Activated T-helper 2 cell treated with anti-CD3 and anti-CD28 coated beads, Interferon-gamma antibody, Interleukin-2, Interleukin-4, amounts not matched to agents 10 μg/mL and 5 μg/mL and 100 μg/mL, durations not matched to agents 14 hours and 24 hours and 36 hours (primary cell): ENCODE results near the gene POLH. TPM values are rescaled to one million over a fixed set of nuclear protein-coding genes. Genes with fewer than 3 reads are reported as not detected.
"Not testable (repeated sequence)": the region's sequence is repeated elsewhere in the genome, so short reads cannot be mapped to it uniquely, and the experiment has no call there.

Experiments
- DNase-seq: peaks from one replicate; pipeline ENCODE4 v3.0.0; 2021; ENCODE audit warnings: low spot score
- H3K27ac Mint-ChIP-seq: one replicate; pipeline ENCODE4 v1.8.0; 2021; ENCODE audit warnings: mixed read lengths
- H3K27me3 Mint-ChIP-seq: one replicate; pipeline ENCODE4 v1.8.0; 2021; ENCODE audit warnings: low read depth, mixed read lengths
- H3K36me3 Mint-ChIP-seq: one replicate; pipeline ENCODE4 v1.8.0; 2021; ENCODE audit warnings: low read depth, mixed read lengths
- H3K4me1 Mint-ChIP-seq: one replicate; pipeline ENCODE4 v1.8.0; 2021; ENCODE audit warnings: low read depth, mixed read lengths
- H3K4me3 Mint-ChIP-seq: one replicate; pipeline ENCODE4 v1.8.0; 2021; ENCODE audit warnings: low read depth, mild to moderate bottlenecking, moderate library complexity, mixed read lengths
- H3K9me3 Mint-ChIP-seq: one replicate; pipeline ENCODE4 v1.8.0; 2021; ENCODE audit warnings: mixed read lengths
- intact Hi-C: fragments of 100-400 bp; cut with micrococcal nuclease; formaldehyde crosslinking; loops from one replicate; pipeline ENCODE4 v1.15.1; 2023
- total RNA-seq: library from RNA; stranded (reverse); gene quantifications from 2 replicates; pipeline ENCODE4 v1.2.3, GENCODE V29; 2022

The POLH gene
- total RNA-seq, 1 donor from 2014 or later = 35.7 TPM

DNA sequence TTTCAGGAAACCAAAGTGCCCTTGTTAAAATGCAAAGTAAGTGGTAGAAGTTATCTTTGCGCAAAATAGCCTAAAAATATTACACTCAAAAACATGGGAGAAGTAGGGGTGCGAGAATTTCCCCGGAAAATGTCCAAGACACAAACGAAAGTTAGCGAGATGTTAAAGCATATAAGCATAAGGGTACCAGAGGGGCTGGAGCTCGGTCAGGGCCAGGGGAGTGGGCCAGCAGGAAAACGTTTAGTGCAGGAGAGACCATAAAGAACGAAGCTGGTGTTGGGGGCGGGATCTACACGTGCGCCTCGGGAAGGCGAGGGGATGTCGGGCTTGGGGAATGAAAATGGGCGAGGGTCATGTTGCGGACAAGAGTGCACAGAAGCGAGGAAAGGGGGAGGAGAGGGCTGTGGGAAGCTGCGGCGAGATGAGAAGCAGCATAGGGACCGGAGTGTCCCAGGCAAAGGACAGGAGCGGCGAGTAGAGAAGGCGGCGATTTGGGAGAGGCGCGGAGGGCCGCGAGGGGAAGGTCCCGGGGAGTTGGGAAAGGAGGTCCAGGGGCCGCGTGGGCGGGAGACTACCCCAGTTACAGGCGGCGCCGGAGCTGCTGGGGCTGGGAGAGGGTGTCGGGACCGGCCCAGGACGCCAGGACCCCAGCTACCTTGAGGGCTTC, 747 bp upstream of the POLH start:
- Mint-ChIP-seq H3K27me3 (no peaks in the 10 kb centered on the region), H3K9me3 (no peaks in the 10 kb centered on the region), H3K36me3 (peaks cover 57% of the 10 kb centered on the region), H3K4me1 (peaks cover 49% of the 10 kb centered on the region), H3K27ac (peak overlapping the region; percentile 91), H3K4me3 (peak overlapping the region; percentile 91)
- DNase-seq = no peak
- intact Hi-C loops = no loop called here

- H3K27ac Mint-ChIP-seq = peak overlapping the region; percentile 58
These were observed 2.8 kb downstream of the POLH start for GRCh38 chr6:43578748-43579147.

GRCh38 chr6:43579171-43579570, 3.2 kb downstream of the POLH start:
- no peak for DNase-seq
- peaks cover 52% of the 10 kb centered on the region for H3K36me3 Mint-ChIP-seq
- H3K27me3 Mint-ChIP-seq = no peaks in the 10 kb centered on the region
- no peaks in the 10 kb centered on the region for H3K9me3 Mint-ChIP-seq
- intact Hi-C loops = no loop called here
- H3K4me3 Mint-ChIP-seq = peak overlapping the region; percentile 67
- H3K4me1 Mint-ChIP-seq = peaks cover 38% of the 10 kb centered on the region
- peak overlapping the region; percentile 58 for H3K27ac Mint-ChIP-seq

More at GRCh38 chr6:43578748-43579147, 2.8 kb downstream of the POLH start:
- Mint-ChIP-seq H3K4me3 (peak overlapping the region; percentile 67), H3K4me1 (peaks cover 34% of the 10 kb centered on the region), H3K36me3 (peaks cover 48% of the 10 kb centered on the region), H3K27me3 (no peaks in the 10 kb centered on the region), H3K9me3 (no peaks in the 10 kb centered on the region)
- intact Hi-C loops = no loop called here
- DNase-seq = no peak

GRCh38 chr6:43582911-43583310, 6.9 kb downstream of the POLH start:
- H3K27ac Mint-ChIP-seq = no peak overlapping the region
- H3K27me3 Mint-ChIP-seq = no peaks in the 10 kb centered on the region
- peaks cover 74% of the 10 kb centered on the region for H3K36me3 Mint-ChIP-seq
- peaks cover 44% of the 10 kb centered on the region for H3K4me1 Mint-ChIP-seq
- no peak overlapping the region for H3K4me3 Mint-ChIP-seq
- DNase-seq = no peak
- no peaks in the 10 kb centered on the region for H3K9me3 Mint-ChIP-seq
- intact Hi-C loops = no loop called here

DNA sequence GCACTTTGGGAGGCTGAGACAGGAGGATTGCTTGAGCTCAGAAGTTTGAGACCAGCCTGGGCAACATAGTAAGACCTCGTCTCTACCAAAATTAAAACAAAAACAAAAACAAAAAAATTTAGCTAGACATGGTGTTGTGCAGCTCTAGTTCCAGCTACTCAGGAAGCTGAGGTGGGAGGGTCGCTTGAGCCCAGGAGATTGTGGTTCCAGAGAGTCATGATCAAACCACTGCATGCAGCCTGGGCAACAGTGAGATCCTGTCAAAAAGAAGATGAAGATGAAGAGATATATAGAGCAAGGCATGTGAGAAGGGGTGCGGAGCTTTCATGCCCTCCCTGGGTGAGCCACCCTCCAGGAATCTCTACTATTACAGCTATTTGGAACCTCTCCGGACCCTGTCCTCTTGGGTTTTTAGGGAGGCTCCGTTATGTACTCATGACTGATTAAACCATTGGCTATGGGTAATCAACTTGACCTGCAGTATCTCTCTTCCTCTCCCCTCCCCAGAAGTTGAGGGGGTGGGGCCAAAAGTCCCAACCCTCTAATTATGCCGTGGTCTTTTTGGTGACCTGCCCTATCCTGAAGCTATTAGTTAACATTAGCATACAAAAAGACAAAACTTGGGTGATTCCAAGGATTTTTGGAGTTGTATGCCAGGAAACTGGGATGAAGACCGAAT, 9.0 kb downstream of the POLH start:
- no peaks in the 10 kb centered on the region for H3K27me3 Mint-ChIP-seq
- peak; percentile 58 for DNase-seq
- H3K36me3 Mint-ChIP-seq = peaks cover 73% of the 10 kb centered on the region
- peak overlapping the region; percentile 28 for H3K4me3 Mint-ChIP-seq
- H3K4me1 Mint-ChIP-seq = peaks cover 30% of the 10 kb centered on the region
- no peaks in the 10 kb centered on the region for H3K9me3 Mint-ChIP-seq
- H3K27ac Mint-ChIP-seq = peak overlapping the region; percentile 71
- intact Hi-C loops = no loop called here

DNA sequence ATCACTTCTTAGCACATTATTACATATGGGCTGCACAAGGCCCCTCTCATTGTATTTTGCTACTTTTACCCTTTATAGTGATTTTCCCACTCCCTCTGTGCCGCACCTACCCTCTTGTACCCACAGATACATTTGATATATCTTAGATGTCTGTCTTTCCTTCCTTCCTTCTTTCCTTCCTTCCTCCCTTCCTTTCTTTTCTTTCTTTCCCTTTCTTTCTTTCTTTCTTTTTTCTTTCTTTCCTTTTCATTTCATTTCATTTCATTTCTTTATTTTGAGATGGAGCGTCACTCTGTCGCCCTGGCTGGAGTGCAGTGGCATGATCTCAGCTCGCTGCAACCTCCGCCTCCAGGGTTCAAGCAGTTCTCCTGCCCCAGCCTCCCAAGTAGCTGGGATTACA, 12.2 kb downstream of the POLH start:
- no peak for DNase-seq
- peaks cover 26% of the 10 kb centered on the region for H3K4me1 Mint-ChIP-seq
- no peak overlapping the region for H3K4me3 Mint-ChIP-seq
- peaks cover 77% of the 10 kb centered on the region for H3K36me3 Mint-ChIP-seq
- intact Hi-C loops = no loop called here
- H3K27ac Mint-ChIP-seq = no peak overlapping the region
- no peaks in the 10 kb centered on the region for H3K9me3 Mint-ChIP-seq
- no peaks in the 10 kb centered on the region for H3K27me3 Mint-ChIP-seq

DNA sequence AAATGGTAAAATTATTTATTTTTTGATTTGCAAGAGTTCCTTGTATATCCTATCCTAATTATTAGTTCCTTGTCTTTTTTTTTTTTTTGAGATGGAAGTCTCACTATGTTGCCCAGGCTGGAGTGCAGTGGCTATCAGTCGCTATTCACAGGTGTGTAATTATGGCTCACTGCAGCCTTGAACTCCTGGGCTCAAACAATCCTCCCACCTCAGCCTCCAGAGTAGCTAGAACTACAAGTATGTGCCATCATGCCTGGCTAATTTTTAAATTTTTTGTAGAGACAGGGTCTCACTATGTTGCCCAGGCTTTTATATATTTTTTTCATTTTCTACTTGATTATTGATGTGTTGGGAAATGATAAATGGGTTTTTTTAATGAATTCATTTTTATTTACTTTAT, 13.6 kb downstream of the POLH start:
- H3K9me3 Mint-ChIP-seq, H3K27ac Mint-ChIP-seq, H3K4me3 Mint-ChIP-seq, H3K27me3 Mint-ChIP-seq, intact Hi-C loops, DNase-seq: not testable (repeated sequence)
- peaks cover 13% of the 10 kb centered on the region for H3K4me1 Mint-ChIP-seq
- peaks cover 66% of the 10 kb centered on the region for H3K36me3 Mint-ChIP-seq

- no peaks in the 10 kb centered on the region for H3K27me3 Mint-ChIP-seq
- no peak overlapping the region for H3K27ac Mint-ChIP-seq
- no peak for DNase-seq
- H3K9me3 Mint-ChIP-seq = no peaks in the 10 kb centered on the region
- H3K36me3 Mint-ChIP-seq = peaks cover 47% of the 10 kb centered on the region
- H3K4me1 Mint-ChIP-seq = peaks cover 2% of the 10 kb centered on the region
- no peak overlapping the region for H3K4me3 Mint-ChIP-seq
- intact Hi-C loops = no loop called here
These were observed 18.0 kb downstream of the POLH start for GRCh38 chr6:43593938-43594337.

DNA sequence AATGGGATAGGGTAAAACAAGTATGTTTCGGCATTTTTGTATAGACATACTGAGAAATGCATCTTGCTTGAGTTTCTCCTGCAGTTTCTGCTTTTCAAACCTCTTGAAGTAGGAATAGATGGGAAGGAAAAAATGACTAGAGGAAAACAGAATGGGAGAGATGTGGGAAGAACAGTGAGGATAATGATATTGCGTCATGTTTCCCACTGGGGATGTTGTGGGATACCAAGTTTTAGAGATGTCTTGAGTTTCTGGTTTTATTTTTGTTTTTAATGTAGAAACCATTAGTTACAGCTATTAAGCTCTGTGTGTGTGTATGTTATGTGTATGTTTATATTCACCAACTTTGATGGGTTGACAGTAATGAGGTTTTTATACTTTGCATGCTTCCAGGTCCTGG, 24.6 kb downstream of the POLH start:
- no peak for DNase-seq
- Mint-ChIP-seq H3K4me1 (no peaks in the 10 kb centered on the region), H3K4me3 (no peak overlapping the region), H3K27me3 (no peaks in the 10 kb centered on the region), H3K36me3 (peaks cover 69% of the 10 kb centered on the region), H3K9me3 (no peaks in the 10 kb centered on the region), H3K27ac (no peak overlapping the region)
- intact Hi-C loops = no loop called here

- Mint-ChIP-seq H3K27ac (no peak overlapping the region), H3K4me1 (peaks cover 2% of the 10 kb centered on the region), H3K27me3 (no peaks in the 10 kb centered on the region), H3K36me3 (peaks cover 73% of the 10 kb centered on the region), H3K4me3 (no peak overlapping the region), H3K9me3 (no peaks in the 10 kb centered on the region)
- no peak for DNase-seq
- intact Hi-C loops = no loop called here
These were observed 28.2 kb downstream of the POLH start for GRCh38 chr6:43604174-43604573.

DNA sequence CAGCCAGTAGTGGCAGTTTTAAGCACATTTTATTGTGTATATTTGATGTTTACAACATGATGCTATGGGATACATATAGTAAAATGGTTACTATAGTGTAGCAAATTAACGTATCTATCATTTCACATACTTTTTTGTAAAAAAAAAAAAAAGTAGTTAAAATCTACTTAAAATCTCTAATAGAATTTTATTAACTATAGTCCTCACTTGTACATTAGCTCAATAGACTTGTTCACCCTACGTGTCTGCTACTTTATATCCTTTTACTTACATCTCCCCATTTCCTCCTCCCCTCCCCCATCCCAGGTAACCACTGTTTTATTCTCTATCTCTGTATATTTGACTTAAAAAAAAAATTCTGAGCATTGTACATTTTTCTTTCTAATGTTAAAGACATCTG, 30.0 kb downstream of the POLH start:
- Mint-ChIP-seq H3K4me1 (peaks cover 4% of the 10 kb centered on the region), H3K27me3 (no peaks in the 10 kb centered on the region), H3K9me3 (no peaks in the 10 kb centered on the region)

DNA sequence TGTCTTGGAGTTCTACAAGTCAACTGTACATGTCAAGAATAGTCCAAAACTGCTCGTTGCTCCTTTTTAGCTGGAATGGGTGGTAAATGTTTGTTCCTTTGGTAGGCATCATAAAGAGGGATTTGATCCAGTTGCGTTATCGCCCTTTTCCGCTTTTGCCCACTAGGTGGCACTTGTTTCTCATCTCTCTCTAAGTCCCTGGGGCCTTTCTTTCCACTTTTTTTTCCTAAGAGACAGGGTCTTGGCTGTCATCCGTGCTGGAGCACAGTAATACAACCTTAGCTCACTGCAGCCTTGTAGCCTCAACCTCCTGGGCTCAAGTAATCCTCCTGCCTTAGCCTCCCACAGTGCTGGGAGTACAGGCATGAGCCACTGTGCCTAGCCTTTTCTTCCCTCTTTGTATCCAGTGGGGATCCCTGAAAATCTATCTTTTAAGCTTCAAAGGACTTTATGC, 32.4 kb downstream of the POLH start:
- Mint-ChIP-seq H3K27me3 (no peaks in the 10 kb centered on the region), H3K36me3 (peaks cover 58% of the 10 kb centered on the region), H3K4me3 (no peak overlapping the region), H3K27ac (no peak overlapping the region), H3K4me1 (peaks cover 4% of the 10 kb centered on the region), H3K9me3 (no peaks in the 10 kb centered on the region)
- no peak for DNase-seq
- intact Hi-C loops = loop anchor here (1.0 kb wide), 1 partner anchor 471 kb away; no protein-coding TSS in a partner anchor

More for the DNA sequence above, 30.0 kb downstream of the POLH start:
- no peak overlapping the region for H3K27ac Mint-ChIP-seq
- no peak for DNase-seq
- H3K36me3 Mint-ChIP-seq = peaks cover 63% of the 10 kb centered on the region
- intact Hi-C loops = no loop called here
- H3K4me3 Mint-ChIP-seq = no peak overlapping the region

DNA sequence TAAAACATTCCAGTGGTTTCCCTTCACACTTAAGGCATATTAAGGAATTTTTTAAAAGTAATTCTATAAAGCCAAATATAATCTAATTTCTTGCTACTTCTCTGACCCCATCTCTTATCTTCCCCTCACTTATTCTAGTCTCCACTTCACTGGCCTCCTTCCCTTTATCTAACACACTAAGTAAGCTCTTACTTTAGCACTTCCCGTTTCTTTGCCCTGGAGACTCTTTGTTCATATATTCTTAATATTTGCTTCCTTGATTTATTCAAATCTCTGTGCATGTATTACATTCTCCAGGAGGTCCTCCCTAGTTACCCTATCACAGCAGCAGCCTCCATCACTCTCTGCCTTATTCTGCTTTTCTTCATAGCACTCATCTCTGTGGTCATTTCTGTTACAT, 32.8 kb downstream of the POLH start:
- H3K4me1 Mint-ChIP-seq = peaks cover 4% of the 10 kb centered on the region
- H3K4me3 Mint-ChIP-seq = no peak overlapping the region
- no peaks in the 10 kb centered on the region for H3K27me3 Mint-ChIP-seq
- intact Hi-C loops = loop anchor here (1.0 kb wide), 1 partner anchor 470 kb away; no protein-coding TSS in a partner anchor
- no peak overlapping the region for H3K27ac Mint-ChIP-seq
- no peak for DNase-seq
- peaks cover 58% of the 10 kb centered on the region for H3K36me3 Mint-ChIP-seq
- no peaks in the 10 kb centered on the region for H3K9me3 Mint-ChIP-seq
